Hepatocyte (in vitro differentiated cells): ENCODE results near the gene ITGA1. TPM values are rescaled to one million over a fixed set of nuclear protein-coding genes. Genes with fewer than 3 reads are reported as not detected.

ENCODE experiments used
- DNase-seq: peaks from one replicate; pipeline ENCODE4 v3.0.0-alpha.2; 2016; ENCODE audit warnings: low spot score
- H2AFZ ChIP-seq: fragments of 200-600 bp; sonication (generic); 2 replicates; pipeline ENCODE4 v1.6.0; 2016; ENCODE audit warnings: antibody characterized with exemption, mild to moderate bottlenecking
- H3K27ac ChIP-seq: fragments of 200-600 bp; sonication (generic); 2 replicates; pipeline ENCODE4 v1.5.1; 2016; ENCODE audit warnings: mild to moderate bottlenecking
- H3K27me3 ChIP-seq: fragments of 200-600 bp; sonication (generic); 2 replicates; pipeline ENCODE4 v1.6.1; 2016
- H3K36me3 ChIP-seq: fragments of 200-600 bp; sonication (generic); replicated peaks from 2 replicates; pipeline ENCODE4 v1.5.1; 2016; ENCODE audit warnings: low read depth; ENCODE audit not compliant: insufficient read depth
- H3K4me1 ChIP-seq: fragments of 200-600 bp; sonication (generic); 2 replicates; pipeline ENCODE4 v1.5.1; 2016; ENCODE audit warnings: mild to moderate bottlenecking, moderate library complexity; ENCODE audit not compliant: insufficient read depth
- H3K4me2 ChIP-seq: fragments of 200-600 bp; sonication (generic); 2 replicates; pipeline ENCODE4 v1.6.0; 2016
- H3K4me3 ChIP-seq: fragments of 200-600 bp; sonication (generic); 2 replicates; pipeline ENCODE4 v1.5.1; 2016; ENCODE audit warnings: mild to moderate bottlenecking
- H3K79me2 ChIP-seq: fragments of 200-600 bp; sonication (generic); 2 replicates; pipeline ENCODE4 v1.6.0; 2017; ENCODE audit warnings: mild to moderate bottlenecking
- H3K9me2 ChIP-seq: fragments of 200-600 bp; sonication (generic); replicated peaks from 2 replicates; pipeline ENCODE4 v1.6.0; 2017; ENCODE audit warnings: mild to moderate bottlenecking; ENCODE audit not compliant: insufficient read depth
- H3K9me3 ChIP-seq: fragments of 200-600 bp; sonication (generic); 2 replicates; pipeline ENCODE4 v1.5.1; 2016; ENCODE audit warnings: low read depth, mild to moderate bottlenecking
- H4K20me1 ChIP-seq: fragments of 200-600 bp; sonication (generic); 2 replicates; pipeline ENCODE4 v1.6.0; 2016; ENCODE audit warnings: mild to moderate bottlenecking; ENCODE audit not compliant: insufficient read depth, poor library complexity, severe bottlenecking
- EZH2 ChIP-seq: fragments of 200-600 bp; sonication (generic); IDR thresholded peaks from 2 replicates; pipeline ENCODE4 v1.6.1; 2016; ENCODE audit warnings: antibody characterized with exemption, mild to moderate bottlenecking, borderline replicate concordance
- EZH2phosphoT487 ChIP-seq: fragments of 200-600 bp; sonication (generic); IDR thresholded peaks from one replicate; pipeline ENCODE4 v1.6.1; 2018; ENCODE audit warnings: antibody characterized with exemption, mild to moderate bottlenecking, low read depth, moderate library complexity; ENCODE audit not compliant: unreplicated experiment, severe bottlenecking
- WGBS: methylation state at CpG from one replicate; pipeline ENCODE4 v1.1.6; 2016; ENCODE audit warnings: low lambda C conversion rate; ENCODE audit errors: missing lambda C conversion rate; 5-methylcytosine and 5-hydroxymethylcytosine counted together
- polyA plus RNA-seq: library from polyadenylated mRNA; unstranded; fragments of >200 nt; fragmentation: Nextera tagmentation; extraction: Ambion mirVana; gene quantifications from 2 replicates; pipeline ENCODE4 v1.2.1, GENCODE V29; 2016
- total RNA-seq: library from RNA; depleted of rRNA; stranded (reverse); fragments of >200 nt; gene quantifications from 2 replicates; pipeline ENCODE4 v1.2.3, GENCODE V29; 2014
- TF ChIP-seq, protein P1 (sequence below): fragments of 200-600 bp; sonication (generic); IDR thresholded peaks from 2 replicates; pipeline ENCODE4 v1.5.1; 2016; ENCODE audit warnings: antibody characterized with exemption, mild to moderate bottlenecking; ENCODE audit not compliant: poor library complexity

The ITGA1 gene
- total and polyA plus RNA-seq, 2 experiments from 2014 or later, result 15.0 to 40.3 TPM

GRCh38 chr5:52811067-52811749 is 23.5 kb downstream of the ITGA1 start:
- no peaks in the 10 kb centered on the region for H4K20me1 ChIP-seq
- H3K79me2 ChIP-seq, result peaks cover 22% of the 10 kb centered on the region
- no peaks in the 10 kb centered on the region for H3K9me3 ChIP-seq
- H3K27me3 ChIP-seq, result no peaks in the 10 kb centered on the region
- H3K27ac ChIP-seq, result no peak overlapping the region
- H3K4me3 ChIP-seq, result no peak overlapping the region
- 60% methylated on average over 3 of the region's 3 CpGs for WGBS
- TF ChIP-seq EZH2 (no peak), EZH2phosphoT487 (no peak)
- TF ChIP-seq, protein P1, sequence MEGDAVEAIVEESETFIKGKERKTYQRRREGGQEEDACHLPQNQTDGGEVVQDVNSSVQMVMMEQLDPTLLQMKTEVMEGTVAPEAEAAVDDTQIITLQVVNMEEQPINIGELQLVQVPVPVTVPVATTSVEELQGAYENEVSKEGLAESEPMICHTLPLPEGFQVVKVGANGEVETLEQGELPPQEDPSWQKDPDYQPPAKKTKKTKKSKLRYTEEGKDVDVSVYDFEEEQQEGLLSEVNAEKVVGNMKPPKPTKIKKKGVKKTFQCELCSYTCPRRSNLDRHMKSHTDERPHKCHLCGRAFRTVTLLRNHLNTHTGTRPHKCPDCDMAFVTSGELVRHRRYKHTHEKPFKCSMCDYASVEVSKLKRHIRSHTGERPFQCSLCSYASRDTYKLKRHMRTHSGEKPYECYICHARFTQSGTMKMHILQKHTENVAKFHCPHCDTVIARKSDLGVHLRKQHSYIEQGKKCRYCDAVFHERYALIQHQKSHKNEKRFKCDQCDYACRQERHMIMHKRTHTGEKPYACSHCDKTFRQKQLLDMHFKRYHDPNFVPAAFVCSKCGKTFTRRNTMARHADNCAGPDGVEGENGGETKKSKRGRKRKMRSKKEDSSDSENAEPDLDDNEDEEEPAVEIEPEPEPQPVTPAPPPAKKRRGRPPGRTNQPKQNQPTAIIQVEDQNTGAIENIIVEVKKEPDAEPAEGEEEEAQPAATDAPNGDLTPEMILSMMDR, result no peak
- H3K9me2 ChIP-seq, result no peaks in the 10 kb centered on the region
- peak; percentile 12 for DNase-seq
- no peak overlapping the region for H2AFZ ChIP-seq
- H3K4me1 ChIP-seq, result peaks cover 3% of the 10 kb centered on the region
- H3K36me3 ChIP-seq, result no peaks in the 10 kb centered on the region
- H3K4me2 ChIP-seq, result no peak overlapping the region

GRCh38 chr5:52814352-52815148 is 26.8 kb downstream of the ITGA1 start:
- 72% methylated on average over 4 of the region's 4 CpGs for WGBS
- no peak overlapping the region for H2AFZ ChIP-seq
- H3K36me3 ChIP-seq, result no peaks in the 10 kb centered on the region
- H3K9me2 ChIP-seq, result no peaks in the 10 kb centered on the region
- DNase-seq, result no peak
- peaks cover 5% of the 10 kb centered on the region for H3K79me2 ChIP-seq
- no peak for TF ChIP-seq EZH2phosphoT487
- TF ChIP-seq, protein P1, result no peak
- no peak for TF ChIP-seq EZH2
- no peaks in the 10 kb centered on the region for H3K27me3 ChIP-seq
- H3K9me3 ChIP-seq, result no peaks in the 10 kb centered on the region
- H3K4me2 ChIP-seq, result no peak overlapping the region
- H3K4me3 ChIP-seq, result no peak overlapping the region
- no peaks in the 10 kb centered on the region for H4K20me1 ChIP-seq
- peaks cover 3% of the 10 kb centered on the region for H3K4me1 ChIP-seq
- no peak overlapping the region for H3K27ac ChIP-seq

- H3K4me1 ChIP-seq, result no peaks in the 10 kb centered on the region
- WGBS, result 73% methylated on average over 1 of the region's 1 CpG
- TF ChIP-seq EZH2phosphoT487 (no peak), EZH2 (no peak)
- TF ChIP-seq, protein P1, result no peak
These were observed 30.1 kb downstream of the ITGA1 start for GRCh38 chr5:52817818-52818217.

More at GRCh38 chr5:52817818-52818217, 30.1 kb downstream of the ITGA1 start:
- Histone ChIP-seq H3K9me2 (no peaks in the 10 kb centered on the region), H3K79me2 (peaks cover 14% of the 10 kb centered on the region), H3K27me3 (no peaks in the 10 kb centered on the region), H3K27ac (no peak overlapping the region), H3K36me3 (no peaks in the 10 kb centered on the region), H3K4me2 (no peak overlapping the region), H4K20me1 (no peaks in the 10 kb centered on the region), H3K4me3 (no peak overlapping the region), H2AFZ (no peak overlapping the region), H3K9me3 (no peaks in the 10 kb centered on the region)
- DNase-seq, result no peak
